CD4-positive, alpha-beta memory T cell (primary cell): ENCODE results near the gene GPR82. TPM values are rescaled to one million over a fixed set of nuclear protein-coding genes. Genes with fewer than 3 reads are reported as not detected.
"Not testable (repeated sequence)": the region's sequence is repeated elsewhere in the genome, so short reads cannot be mapped to it uniquely, and the experiment has no call there.

Experiments used
- CTCF ChIA-PET: fragments of 350-600 bp; sonication (Branson Sonifier 250); formaldehyde crosslinking; loops from one replicate; lab custom pipeline; 2021; ENCODE audit warnings: inconsistent platforms; ENCODE audit not compliant: partially characterized antibody; lab: Charles Lee
- POLR2A ChIA-PET: fragments of 350-600 bp; sonication (Branson Sonifier 250); formaldehyde crosslinking; loops from one replicate; lab custom pipeline; 2021; ENCODE audit not compliant: partially characterized antibody; lab: Charles Lee
- DNase-seq, 5 donors: peaks; one replicate each; pipeline versions ENCODE4 v3.0.0 to v3.0.0-alpha.2; 2020 to 2022; ENCODE audit warnings: mixed read lengths in 1 of 5
- H3K27ac ChIP-seq: one replicate; pipeline ENCODE4 v1.7.0; 2013; ENCODE audit warnings: low read depth, low read length
- H3K27me3 ChIP-seq: 2 replicates; pipeline ENCODE4 v1.7.0; 2013; ENCODE audit warnings: mild to moderate bottlenecking, low read length, moderate library complexity; ENCODE audit not compliant: insufficient read depth
- H3K36me3 ChIP-seq: 2 replicates; pipeline ENCODE4 v1.7.0; 2013; ENCODE audit warnings: mild to moderate bottlenecking, low read length, moderate library complexity; ENCODE audit not compliant: insufficient read depth
- H3K4me1 ChIP-seq: 2 replicates; pipeline ENCODE4 v1.7.0; 2013; ENCODE audit warnings: mild to moderate bottlenecking, low read length, moderate library complexity; ENCODE audit not compliant: insufficient read depth
- H3K4me3 ChIP-seq, 2 donors: one replicate each; pipeline ENCODE4 v1.7.0; 2013; ENCODE audit warnings: low read length in 2 of 2, mild to moderate bottlenecking in 1 of 2
- H3K9me3 ChIP-seq, 2 donors: one replicate each; pipeline ENCODE4 v1.7.0; 2013; ENCODE audit warnings: low read length in 2 of 2, control low read depth in 1 of 2; ENCODE audit not compliant: control insufficient read depth in 1 of 2
- H3K27ac Mint-ChIP-seq, 7 donors: one replicate each; pipeline ENCODE4 v1.8.0; 2020 to 2021; ENCODE audit warnings: mixed read lengths in 7 of 7, mild to moderate bottlenecking in 6 of 7, inconsistent platforms in 3 of 7, moderate library complexity in 3 of 7
- H3K27me3 Mint-ChIP-seq, 2 donors: one replicate each; pipeline ENCODE4 v1.8.0; 2020 to 2021; ENCODE audit warnings: mixed read lengths in 2 of 2
- H3K36me3 Mint-ChIP-seq, 2 donors: one replicate each; pipeline ENCODE4 v1.8.0; 2020 to 2021; ENCODE audit warnings: mixed read lengths in 2 of 2, inconsistent platforms in 1 of 2, mild to moderate bottlenecking in 1 of 2
- H3K4me1 Mint-ChIP-seq, 4 donors: one replicate each; pipeline ENCODE4 v1.8.0; 2020 to 2021; ENCODE audit warnings: mixed read lengths in 4 of 4, mild to moderate bottlenecking in 1 of 4
- H3K4me3 Mint-ChIP-seq, 8 donors: one replicate each; pipeline ENCODE4 v1.8.0; 2020 to 2021; ENCODE audit warnings: mixed read lengths in 8 of 8, mild to moderate bottlenecking in 7 of 8, moderate library complexity in 6 of 8, inconsistent platforms in 3 of 8
- H3K9me3 Mint-ChIP-seq, 8 donors: one replicate each; pipeline ENCODE4 v1.8.0; 2020 to 2021; ENCODE audit warnings: mixed read lengths in 8 of 8, mild to moderate bottlenecking in 5 of 8, inconsistent platforms in 3 of 8, moderate library complexity in 1 of 8
- intact Hi-C: fragments of 100-400 bp; cut with micrococcal nuclease; formaldehyde crosslinking; loops from one replicate; pipeline ENCODE4 v1.15.1; 2023
- polyA plus RNA-seq, 2 donors: library from polyadenylated mRNA; unstranded; fragments of 300-500 nt; fragmentation: Illumina TruSeq; gene quantifications; one replicate each; pipeline ENCODE4 v1.2.3, GENCODE V29; 2021
- total RNA-seq, 2 experiments: library from RNA; stranded (reverse); gene quantifications; one replicate each; pipeline ENCODE4 v1.2.3, GENCODE V29; 2021

Gene GPR82
- total and polyA plus RNA-seq, 4 experiments from 2014 or later, result 0.13 to 0.37 TPM; not detected in 2

- intact Hi-C loops, result no loop called here
- no peak for DNase-seq
- Mint-ChIP-seq H3K4me3 (no peak overlapping the region), H3K36me3 (peaks cover 24 to 30% of the 10 kb centered on the region in 2 donors), H3K9me3 (peaks cover 0 to 28% (median 13%) of the 10 kb centered on the region in 8 donors), H3K4me1 (peaks cover 17 to 44% (median 22%) of the 10 kb centered on the region in 4 donors), H3K27me3 (no peaks in the 10 kb centered on the region), H3K27ac (peak overlapping the region in 2 of 7 donors; percentile 16 to 25)
- CTCF ChIA-PET, result no interaction called here
- POLR2A ChIA-PET, result interaction anchor here (1.5 to 1.6 kb wide), 2 partner anchors 10 to 12 kb away, joined by 3 to 4 read pairs; no protein-coding TSS in a partner anchor
- H3K4me3 ChIP-seq, result no peak overlapping the region
- H3K9me3 ChIP-seq, result peaks cover 0 to 5% of the 10 kb centered on the region in 2 donors
- no peaks in the 10 kb centered on the region for H3K27me3 ChIP-seq
- H3K27ac ChIP-seq, result no peak overlapping the region
- H3K36me3 ChIP-seq, result no peaks in the 10 kb centered on the region
- peaks cover 29% of the 10 kb centered on the region for H3K4me1 ChIP-seq
These were observed 5.3 kb upstream of the GPR82 start for GRCh38 chrX:41718481-41719235.

GRCh38 chrX:41719610-41720009 lies 4.4 kb upstream of the GPR82 start:
- H3K27ac Mint-ChIP-seq, result peak overlapping the region in 2 of 7 donors; percentile 24 to 81
- H3K9me3 ChIP-seq, intact Hi-C loops, H3K4me3 ChIP-seq, DNase-seq, H3K4me3 Mint-ChIP-seq, H3K27me3 ChIP-seq, H3K27ac ChIP-seq, H3K27me3 Mint-ChIP-seq, H3K36me3 ChIP-seq, CTCF ChIA-PET: not testable (repeated sequence)
- peaks cover 34% of the 10 kb centered on the region for H3K4me1 ChIP-seq
- peaks cover 18 to 44% (median 25%) of the 10 kb centered on the region in 4 donors for H3K4me1 Mint-ChIP-seq
- peaks cover 0 to 28% (median 13%) of the 10 kb centered on the region in 8 donors for H3K9me3 Mint-ChIP-seq
- POLR2A ChIA-PET, result interaction anchor here (1.1 to 1.6 kb wide), 3 partner anchors 10 to 14 kb away, joined by 3 to 4 read pairs (median 3); no protein-coding TSS in a partner anchor
- H3K36me3 Mint-ChIP-seq, result peaks cover 19 to 24% of the 10 kb centered on the region in 2 donors

- intact Hi-C loops, result no loop called here
- peaks cover 18 to 44% (median 25%) of the 10 kb centered on the region in 4 donors for H3K4me1 Mint-ChIP-seq
- peak; percentile 9 to 40 (median 19) for DNase-seq
- peaks cover 36% of the 10 kb centered on the region for H3K4me1 ChIP-seq
- no peaks in the 10 kb centered on the region for H3K36me3 ChIP-seq
- peak overlapping the region in 4 of 7 donors; percentile 42 to 92 (median 67) for H3K27ac Mint-ChIP-seq
- CTCF ChIA-PET, result no interaction called here
- H3K9me3 ChIP-seq, result peaks cover 0 to 5% of the 10 kb centered on the region in 2 donors
- no peaks in the 10 kb centered on the region for H3K27me3 Mint-ChIP-seq
- POLR2A ChIA-PET, result interaction anchor here (0.6 to 1.6 kb wide), 4 partner anchors 9 to 43 kb away, joined by 3 to 5 read pairs (median 4); no protein-coding TSS in a partner anchor
- H3K36me3 Mint-ChIP-seq, result peaks cover 19 to 24% of the 10 kb centered on the region in 2 donors
- H3K9me3 Mint-ChIP-seq, result peaks cover 0 to 28% (median 13%) of the 10 kb centered on the region in 8 donors
- H3K4me3 Mint-ChIP-seq, result peak overlapping the region in 2 of 8 donors; percentile 4 to 53
- no peaks in the 10 kb centered on the region for H3K27me3 ChIP-seq
- no peak overlapping the region for H3K27ac ChIP-seq
- no peak overlapping the region for H3K4me3 ChIP-seq
These were observed 3.7 kb upstream of the GPR82 start for GRCh38 chrX:41720125-41720779.

GRCh38 chrX:41721590-41721989 lies 2.4 kb upstream of the GPR82 start:
- ChIA-PET POLR2A (no interaction called here), CTCF (no interaction called here)
- H3K4me3 ChIP-seq, result no peak overlapping the region
- H3K27ac ChIP-seq, result no peak overlapping the region
- DNase-seq, result no peak
- Mint-ChIP-seq H3K9me3 (peaks cover 0 to 26% (median 13%) of the 10 kb centered on the region in 8 donors), H3K4me3 (peak overlapping the region in 1 of 8 donors; percentile 27), H3K27me3 (no peaks in the 10 kb centered on the region), H3K4me1 (peaks cover 13 to 44% (median 24%) of the 10 kb centered on the region in 4 donors), H3K27ac (no peak overlapping the region), H3K36me3 (peaks cover 19 to 24% of the 10 kb centered on the region in 2 donors)
- H3K9me3 ChIP-seq, result peaks cover 0 to 5% of the 10 kb centered on the region in 2 donors
- H3K36me3 ChIP-seq, result no peaks in the 10 kb centered on the region
- no peaks in the 10 kb centered on the region for H3K27me3 ChIP-seq
- intact Hi-C loops, result no loop called here
- H3K4me1 ChIP-seq, result peaks cover 35% of the 10 kb centered on the region

- Histone ChIP-seq H3K9me3 (peaks cover 0 to 5% of the 10 kb centered on the region in 2 donors), H3K27me3 (no peaks in the 10 kb centered on the region), H3K4me3 (no peak overlapping the region), H3K36me3 (no peaks in the 10 kb centered on the region), H3K4me1 (peaks cover 30% of the 10 kb centered on the region), H3K27ac (no peak overlapping the region)
- peaks cover 7 to 38% (median 21%) of the 10 kb centered on the region in 4 donors for H3K4me1 Mint-ChIP-seq
- peaks cover 0 to 20% (median 8%) of the 10 kb centered on the region in 8 donors for H3K9me3 Mint-ChIP-seq
- peaks cover 18 to 19% of the 10 kb centered on the region in 2 donors for H3K36me3 Mint-ChIP-seq
- peak overlapping the region in 2 of 8 donors; percentile 25 to 54 for H3K4me3 Mint-ChIP-seq
- H3K27me3 Mint-ChIP-seq, result no peaks in the 10 kb centered on the region
- H3K27ac Mint-ChIP-seq, result peak overlapping the region in 2 of 7 donors; percentile 2 to 30
- ChIA-PET CTCF (no interaction called here), POLR2A (no interaction called here)
- DNase-seq, result no peak
- intact Hi-C loops, result no loop called here
These were observed 1.8 kb upstream of the GPR82 start for GRCh38 chrX:41722214-41722613.

- ChIA-PET POLR2A (no interaction called here), CTCF (no interaction called here)
- Histone ChIP-seq H3K9me3 (peaks cover 0 to 5% of the 10 kb centered on the region in 2 donors), H3K4me1 (peaks cover 30% of the 10 kb centered on the region), H3K27me3 (no peaks in the 10 kb centered on the region), H3K27ac (no peak overlapping the region), H3K36me3 (no peaks in the 10 kb centered on the region), H3K4me3 (no peak overlapping the region)
- H3K36me3 Mint-ChIP-seq, result peaks cover 17 to 19% of the 10 kb centered on the region in 2 donors
- intact Hi-C loops, result no loop called here
- no peaks in the 10 kb centered on the region for H3K27me3 Mint-ChIP-seq
- no peak for DNase-seq
- H3K4me1 Mint-ChIP-seq, result peaks cover 6 to 38% (median 21%) of the 10 kb centered on the region in 4 donors
- H3K9me3 Mint-ChIP-seq, result peaks cover 0 to 15% (median 6%) of the 10 kb centered on the region in 8 donors
- peak overlapping the region in 3 of 7 donors; percentile 18 to 38 (median 22) for H3K27ac Mint-ChIP-seq
- peak overlapping the region in 2 of 8 donors; percentile 2 to 25 for H3K4me3 Mint-ChIP-seq
These were observed 964 bp upstream of the GPR82 start for GRCh38 chrX:41722816-41723618.
